Breast epithelium (tissue), 4 donors: ENCODE data around the gene TM9SF4. TPM values are rescaled to one million over a fixed set of nuclear protein-coding genes. Genes with fewer than 3 reads are reported as not detected.

Source experiments
- DNase-seq, 2 donors: peaks; one replicate each; pipeline ENCODE4 v3.0.0-alpha.2; 2019; ENCODE audit warnings: low spot score in 2 of 2
- H3K27ac ChIP-seq, 2 donors: fragments of 200-600 bp; sonication (generic) in 1 of 2; one replicate each; pipeline ENCODE4 v1.5.1; 2016 to 2019; ENCODE audit warnings: mild to moderate bottlenecking in 1 of 2
- H3K27me3 ChIP-seq, 2 donors: fragments of 200-600 bp; sonication (generic) in 1 of 2; one replicate each; pipeline versions ENCODE4 v1.5.1 to v1.6.0; 2017 to 2019; ENCODE audit warnings: control low read depth in 1 of 2, mild to moderate bottlenecking in 1 of 2
- H3K36me3 ChIP-seq: fragments of 200-600 bp; one replicate; pipeline ENCODE4 v1.5.1; 2019
- H3K4me1 ChIP-seq, 2 donors: fragments of 200-600 bp; sonication (generic); one replicate each; pipeline ENCODE4 v1.5.1; 2016 to 2019; ENCODE audit warnings: control low read depth in 1 of 2
- H3K4me3 ChIP-seq, 3 donors: fragments of 200-600 bp; sonication (generic); 1 replicate in 2 of 3; 2 replicates in 1 of 3; pipeline ENCODE4 v1.5.1; 2016 to 2019; ENCODE audit warnings: mild to moderate bottlenecking in 3 of 3, moderate library complexity in 2 of 3
- H3K9me3 ChIP-seq, 2 donors: fragments of 200-600 bp; sonication (generic) in 1 of 2; one replicate each; pipeline ENCODE4 v1.5.1; 2016 to 2019; ENCODE audit warnings: control low read depth in 1 of 2
- POLR2A ChIP-seq: fragments of 450-650 bp; IDR thresholded peaks from one replicate; pipeline ENCODE4 v1.6.1; 2016; ENCODE audit warnings: antibody characterized with exemption, mild to moderate bottlenecking, moderate library complexity
- POLR2AphosphoS5 ChIP-seq, 3 donors: sonication (generic); formaldehyde crosslinking; IDR thresholded peaks; one replicate each; pipeline ENCODE4 v1.6.1; 2017; ENCODE audit warnings: antibody characterized with exemption in 3 of 3
- intact Hi-C: fragments of 100-400 bp; cut with DNase I; formaldehyde crosslinking; loops from one replicate; pipeline ENCODE4 v1.15.1; 2023; ENCODE audit warnings: low total_unique reads
- total RNA-seq, 3 donors: library from RNA; depleted of rRNA; stranded (reverse); fragments of >200 nt; gene quantifications; one replicate each; pipeline ENCODE4 v1.1.0, GENCODE V29; 2016
- TF ChIP-seq, protein P1 (sequence below), 3 donors: fragments of 450-650 bp; IDR thresholded peaks; one replicate each; pipeline ENCODE4 v1.5.1; 2016 to 2017; ENCODE audit warnings: antibody characterized with exemption in 3 of 3, mild to moderate bottlenecking in 3 of 3, moderate library complexity in 3 of 3

Gene TM9SF4
- total RNA-seq, 3 donors from 2014 or later = 20.2 to 28.5 (median 26.9) TPM

DNA sequence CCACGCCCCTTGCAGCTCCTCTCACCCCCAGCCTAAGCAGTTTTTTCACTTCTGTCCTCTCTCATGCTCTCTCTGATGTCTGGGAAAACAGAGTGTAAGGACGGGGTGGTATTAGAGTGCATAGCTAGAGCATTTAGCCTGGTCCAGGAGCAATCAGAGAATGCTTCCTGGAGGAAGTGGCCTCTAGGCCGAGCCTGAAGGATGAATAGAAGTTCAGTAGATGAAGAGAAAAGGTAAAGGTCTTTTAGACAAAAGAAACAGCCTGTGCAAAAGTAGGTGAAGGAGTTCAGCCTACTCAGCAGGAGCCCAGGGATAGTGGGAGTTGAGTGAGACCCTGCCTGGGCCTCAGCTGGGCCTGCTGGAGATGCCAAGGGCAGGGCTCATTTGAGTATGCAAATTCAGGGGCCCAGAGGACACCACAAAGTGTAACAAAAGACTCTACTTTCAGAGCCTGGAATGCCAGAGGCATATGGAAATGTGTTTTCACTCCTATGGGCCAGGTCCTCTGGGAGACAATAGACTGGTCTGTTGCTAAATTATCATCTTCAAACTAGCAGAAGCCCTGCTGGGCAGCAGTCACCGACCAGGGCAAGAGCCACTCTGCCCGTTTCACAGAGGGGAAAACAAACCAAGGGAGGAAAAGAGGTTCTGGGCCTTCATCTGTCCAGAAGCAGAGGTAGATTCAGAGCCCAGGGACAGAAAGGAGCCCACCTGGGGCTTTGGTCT, 19.7 kb upstream of the TM9SF4 start:
- Histone ChIP-seq H3K4me1 (no peaks in the 10 kb centered on the region), H3K4me3 (no peak overlapping the region), H3K9me3 (no peaks in the 10 kb centered on the region), H3K36me3 (no peaks in the 10 kb centered on the region), H3K27ac (no peak overlapping the region), H3K27me3 (no peaks in the 10 kb centered on the region)
- intact Hi-C loops = no loop called here
- DNase-seq = no peak
- TF ChIP-seq POLR2AphosphoS5 (IDR thresholded peaks at IDR 0.05) (no peak), POLR2A (no peak)
- TF ChIP-seq, protein P1, sequence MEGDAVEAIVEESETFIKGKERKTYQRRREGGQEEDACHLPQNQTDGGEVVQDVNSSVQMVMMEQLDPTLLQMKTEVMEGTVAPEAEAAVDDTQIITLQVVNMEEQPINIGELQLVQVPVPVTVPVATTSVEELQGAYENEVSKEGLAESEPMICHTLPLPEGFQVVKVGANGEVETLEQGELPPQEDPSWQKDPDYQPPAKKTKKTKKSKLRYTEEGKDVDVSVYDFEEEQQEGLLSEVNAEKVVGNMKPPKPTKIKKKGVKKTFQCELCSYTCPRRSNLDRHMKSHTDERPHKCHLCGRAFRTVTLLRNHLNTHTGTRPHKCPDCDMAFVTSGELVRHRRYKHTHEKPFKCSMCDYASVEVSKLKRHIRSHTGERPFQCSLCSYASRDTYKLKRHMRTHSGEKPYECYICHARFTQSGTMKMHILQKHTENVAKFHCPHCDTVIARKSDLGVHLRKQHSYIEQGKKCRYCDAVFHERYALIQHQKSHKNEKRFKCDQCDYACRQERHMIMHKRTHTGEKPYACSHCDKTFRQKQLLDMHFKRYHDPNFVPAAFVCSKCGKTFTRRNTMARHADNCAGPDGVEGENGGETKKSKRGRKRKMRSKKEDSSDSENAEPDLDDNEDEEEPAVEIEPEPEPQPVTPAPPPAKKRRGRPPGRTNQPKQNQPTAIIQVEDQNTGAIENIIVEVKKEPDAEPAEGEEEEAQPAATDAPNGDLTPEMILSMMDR (IDR thresholded peaks at IDR 0.05) = no peak

DNA sequence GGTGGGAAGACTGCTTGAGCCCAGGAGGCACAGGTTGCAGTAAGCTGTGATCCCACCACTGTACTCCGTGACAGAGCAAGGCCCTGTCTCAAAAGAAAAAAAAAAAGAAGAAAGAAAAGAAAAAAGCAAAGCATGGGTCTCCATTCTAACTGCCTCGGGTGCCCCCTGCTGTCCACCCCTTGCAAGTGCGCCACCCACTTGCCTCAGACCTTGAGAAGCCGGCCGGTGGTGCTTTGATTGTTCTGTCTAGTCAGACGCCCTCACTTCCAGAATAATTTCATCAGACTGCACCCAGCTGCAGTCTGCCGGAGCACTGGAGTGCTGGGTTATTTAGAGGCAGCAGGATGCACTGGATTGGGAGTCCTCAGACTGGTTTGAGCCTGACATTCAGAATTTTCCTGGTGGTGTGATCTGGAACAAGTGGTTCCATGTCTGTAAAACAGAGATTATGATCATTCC, 17.6 kb upstream of the TM9SF4 start:
- no peak for TF ChIP-seq POLR2A
- TF ChIP-seq, protein P1 (IDR thresholded peaks at IDR 0.05) = peak; percentile 27 to 60 (median 51)
- no peaks in the 10 kb centered on the region for H3K36me3 ChIP-seq
- no peaks in the 10 kb centered on the region for H3K27me3 ChIP-seq
- H3K9me3 ChIP-seq = no peaks in the 10 kb centered on the region
- H3K27ac ChIP-seq = no peak overlapping the region
- intact Hi-C loops = no loop called here
- H3K4me3 ChIP-seq = no peak overlapping the region
- DNase-seq = peak; percentile 41 to 77
- no peaks in the 10 kb centered on the region for H3K4me1 ChIP-seq

DNA sequence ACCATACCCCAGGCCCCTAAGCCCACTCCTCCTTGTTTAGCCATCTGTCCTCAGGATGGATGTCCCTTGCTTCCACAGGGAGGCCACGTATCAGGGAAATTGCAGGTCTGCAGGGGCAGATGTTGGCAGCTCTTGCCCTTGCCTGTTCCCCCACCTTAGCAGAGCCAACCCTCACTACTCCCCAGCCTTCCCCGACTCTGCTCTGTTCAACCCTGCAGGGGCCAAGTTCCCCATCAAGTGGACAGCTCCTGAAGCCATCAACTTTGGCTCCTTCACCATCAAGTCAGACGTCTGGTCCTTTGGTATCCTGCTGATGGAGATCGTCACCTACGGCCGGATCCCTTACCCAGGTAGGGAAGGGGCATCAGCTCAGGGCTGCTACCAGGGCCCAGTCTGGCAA, 10.7 kb upstream of the TM9SF4 start:
- TF ChIP-seq POLR2A = no peak
- no peak for TF ChIP-seq POLR2AphosphoS5 (IDR thresholded peaks at IDR 0.05)
- TF ChIP-seq, protein P1 (IDR thresholded peaks at IDR 0.05) = no peak
- no peaks in the 10 kb centered on the region for H3K9me3 ChIP-seq
- H3K4me1 ChIP-seq = no peaks in the 10 kb centered on the region
- H3K36me3 ChIP-seq = no peaks in the 10 kb centered on the region
- H3K27me3 ChIP-seq = peaks cover 0 to 13% of the 10 kb centered on the region in 2 donors
- DNase-seq = no peak
- H3K27ac ChIP-seq = no peak overlapping the region
- no peak overlapping the region for H3K4me3 ChIP-seq
- intact Hi-C loops = no loop called here

DNA sequence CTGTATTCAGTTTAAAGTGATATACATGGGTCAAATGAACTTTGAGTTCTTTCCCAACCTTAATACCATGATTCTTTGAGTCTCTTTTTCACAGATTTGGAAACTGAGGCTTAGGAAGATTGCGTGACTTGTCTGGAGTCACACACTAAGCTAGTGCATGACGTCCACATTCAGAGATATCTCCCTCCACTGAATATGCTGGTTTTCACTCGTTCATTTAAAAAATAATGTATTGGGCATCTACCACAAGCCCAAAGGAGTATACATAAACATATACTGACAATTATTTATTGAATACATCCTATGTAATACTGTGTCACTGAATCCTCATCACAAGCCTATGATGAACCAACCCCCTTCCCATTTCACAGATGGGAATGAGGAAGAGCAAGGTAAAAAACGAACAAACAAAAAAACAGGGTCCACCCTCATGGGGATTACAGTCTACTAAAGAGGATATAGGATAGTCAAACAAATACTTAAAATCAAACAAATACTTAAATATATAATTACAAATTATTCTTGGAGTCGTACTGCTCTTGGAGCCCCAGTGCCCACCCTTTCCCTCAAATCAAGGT, 611 bp upstream of the TM9SF4 start:
- TF ChIP-seq, protein P1 (IDR thresholded peaks at IDR 0.05) = no peak
- TF ChIP-seq POLR2AphosphoS5 (IDR thresholded peaks at IDR 0.05) (no peak), POLR2A (no peak)
- Histone ChIP-seq H3K4me3 (peak overlapping the region; percentile 83 to 95 (median 93)), H3K9me3 (no peaks in the 10 kb centered on the region), H3K36me3 (no peaks in the 10 kb centered on the region), H3K4me1 (peaks cover 0 to 14% of the 10 kb centered on the region in 2 donors), H3K27me3 (peaks cover 0 to under 1% of the 10 kb centered on the region in 2 donors), H3K27ac (peak overlapping the region; percentile 96 to 98)
- no peak for DNase-seq
- intact Hi-C loops = no loop called here

DNA sequence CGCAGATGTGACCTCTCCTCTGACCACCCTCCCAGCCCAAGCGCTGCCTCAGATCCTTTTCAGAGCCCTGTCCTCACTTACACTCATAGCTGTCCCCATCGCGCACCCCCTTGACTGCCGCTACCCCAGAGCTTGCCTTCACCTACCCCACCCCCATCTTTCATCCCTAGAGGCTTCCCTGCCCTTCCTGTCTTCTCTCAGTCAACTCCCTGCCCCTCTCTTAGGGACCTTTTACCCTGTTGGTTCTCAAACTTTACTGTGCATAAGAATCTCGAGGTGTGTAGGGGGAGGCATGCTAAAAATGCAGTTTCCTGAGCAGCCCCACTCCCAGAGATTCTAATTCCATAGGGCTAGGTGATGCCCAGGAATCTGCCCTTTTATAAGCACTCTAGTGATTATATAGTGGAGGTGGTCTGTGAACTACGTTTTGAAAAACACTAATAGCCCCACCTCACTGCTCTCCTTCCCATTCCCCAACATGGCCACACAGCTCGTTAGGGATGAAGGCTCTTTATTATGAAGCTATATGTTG, 725 bp downstream of the TM9SF4 start:
- intact Hi-C loops = no loop called here
- TF ChIP-seq, protein P1 (IDR thresholded peaks at IDR 0.05) = no peak
- no peak for TF ChIP-seq POLR2AphosphoS5 (IDR thresholded peaks at IDR 0.05)
- H3K27ac ChIP-seq = peak overlapping the region; percentile 96 to 98

More for the DNA sequence above, 725 bp downstream of the TM9SF4 start:
- DNase-seq = no peak
- Histone ChIP-seq H3K4me1 (peaks cover 0 to 14% of the 10 kb centered on the region in 2 donors), H3K9me3 (no peaks in the 10 kb centered on the region), H3K4me3 (peak overlapping the region; percentile 83 to 95 (median 93)), H3K36me3 (no peaks in the 10 kb centered on the region), H3K27me3 (no peaks in the 10 kb centered on the region)
